Measurements from ENCODE around the gene PSMD13.

GRCh38 chr11:285021-285893 lies 48.5 kb downstream of the PSMD13 start:
- TF ChIP-seq CTCF (IDR thresholded peaks at IDR 0.05), result no peak
- no peak for TF ChIP-seq POLR2A (IDR thresholded peaks at IDR 0.05)

Data from vagina (tissue), 2 donors.